COLO829 (cell line): ENCODE data around the gene MYCN.

Source experiments
- DNase-seq: peaks from one replicate; pipeline ENCODE4 v3.0.0; 2012; ENCODE audit warnings: low spot score

The MYCN gene

GRCh38 chr2:15931319-15931890, 8.9 kb upstream of the MYCN start:
- DNase-seq = no peak

GRCh38 chr2:15931950-15932349, 8.4 kb upstream of the MYCN start:
- no peak for DNase-seq

- no peak for DNase-seq
Observed at GRCh38 chr2:15932394-15933183, 7.8 kb upstream of the MYCN start.

GRCh38 chr2:15933184-15933845, 7.0 kb upstream of the MYCN start:
- no peak for DNase-seq

GRCh38 chr2:15934291-15934945, 5.9 kb upstream of the MYCN start:
- no peak for DNase-seq

GRCh38 chr2:15935189-15935588, 5.2 kb upstream of the MYCN start:
- DNase-seq = no peak

GRCh38 chr2:15935675-15936074, 4.7 kb upstream of the MYCN start:
- no peak for DNase-seq

GRCh38 chr2:15936277-15937104, 3.9 kb upstream of the MYCN start:
- DNase-seq = no peak

GRCh38 chr2:15937105-15937881, 3.1 kb upstream of the MYCN start:
- no peak for DNase-seq

GRCh38 chr2:15937882-15938802, 2.2 kb upstream of the MYCN start:
- DNase-seq = no peak

- no peak for DNase-seq
Observed at GRCh38 chr2:15938803-15939555, 1.4 kb upstream of the MYCN start.

GRCh38 chr2:15939556-15939853, 845 bp upstream of the MYCN start:
- DNase-seq = peak; percentile 61

- no peak for DNase-seq
Observed at GRCh38 chr2:15940661-15941480, 521 bp downstream of the MYCN start.

- no peak for DNase-seq
Observed at GRCh38 chr2:15941481-15941850, 1.1 kb downstream of the MYCN start.

GRCh38 chr2:15941871-15942710, 1.7 kb downstream of the MYCN start:
- no peak for DNase-seq

GRCh38 chr2:15942711-15943345, 2.5 kb downstream of the MYCN start:
- DNase-seq = no peak
